Liver (tissue), 9 donors: ENCODE results near the gene RAD54L2. TPM values are rescaled to one million over a fixed set of nuclear protein-coding genes. Genes with fewer than 3 reads are reported as not detected.

Source experiments
- DNase-seq: peaks from one replicate; pipeline ENCODE4 v3.0.0-alpha.2; 2017; ENCODE audit warnings: low spot score
- H3K27ac ChIP-seq, 2 donors: one replicate each; pipeline ENCODE4 v1.7.0; 2013; ENCODE audit warnings: inconsistent platforms in 2 of 2, low read length in 2 of 2, control low read depth in 1 of 2, low read depth in 1 of 2, mild to moderate bottlenecking in 1 of 2
- H3K27me3 ChIP-seq, 4 donors: one replicate each; pipeline versions ENCODE4 v1.6.1 to v1.7.0; 2013; ENCODE audit warnings: low read length in 3 of 4, inconsistent platforms in 1 of 4, mild to moderate bottlenecking in 1 of 4, moderate library complexity in 1 of 4; ENCODE audit not compliant: control insufficient read depth in 4 of 4, insufficient read depth in 4 of 4
- H3K36me3 ChIP-seq, 4 donors: one replicate each; pipeline versions ENCODE4 v1.6.1 to v1.7.0; 2013; ENCODE audit warnings: low read length in 3 of 4, mild to moderate bottlenecking in 3 of 4, low read depth in 1 of 4, moderate library complexity in 1 of 4; ENCODE audit not compliant: control insufficient read depth in 4 of 4, insufficient read depth in 3 of 4
- H3K4me1 ChIP-seq, 4 donors: one replicate each; pipeline versions ENCODE4 v1.6.1 to v1.7.0; 2013; ENCODE audit warnings: low read length in 3 of 4, mild to moderate bottlenecking in 3 of 4, moderate library complexity in 1 of 4; ENCODE audit not compliant: control insufficient read depth in 4 of 4, insufficient read depth in 4 of 4
- H3K4me3 ChIP-seq, 3 donors: one replicate each; pipeline versions ENCODE4 v1.6.1 to v1.7.0; 2013; ENCODE audit warnings: low read length in 3 of 3, control low read depth in 1 of 3, low read depth in 1 of 3, mild to moderate bottlenecking in 1 of 3
- H3K9ac ChIP-seq, 2 donors: one replicate each; pipeline ENCODE4 v1.7.0; 2013; ENCODE audit warnings: low read length in 2 of 2, mild to moderate bottlenecking in 2 of 2, moderate library complexity in 2 of 2, control low read depth in 1 of 2, low read depth in 1 of 2
- H3K9me3 ChIP-seq, 4 donors: one replicate each; pipeline versions ENCODE4 v1.6.1 to v1.7.0; 2013; ENCODE audit warnings: low read length in 3 of 4; ENCODE audit not compliant: control insufficient read depth in 4 of 4
- ATF3 ChIP-seq: IDR thresholded peaks from 2 replicates; pipeline ENCODE4 v1.6.1; 2016; ENCODE audit warnings: antibody characterized with exemption
- EGR1 ChIP-seq, 2 donors: IDR thresholded peaks; 2 replicates each; pipeline ENCODE4 v1.6.1; 2016 to 2018; ENCODE audit warnings: antibody characterized with exemption in 2 of 2, low read depth in 2 of 2
- FOXA2 ChIP-seq: IDR thresholded peaks from 2 replicates; pipeline ENCODE4 v1.6.1; 2016; ENCODE audit warnings: antibody characterized with exemption
- GABPA ChIP-seq, 2 donors: IDR thresholded peaks in 1 of 2; conservative IDR thresholded peaks in 1 of 2; 2 replicates each; pipeline ENCODE4 v1.6.1; 2016; ENCODE audit warnings: antibody characterized with exemption in 2 of 2, mild to moderate bottlenecking in 1 of 2, moderate library complexity in 1 of 2
- HNF4A ChIP-seq, 2 donors: conservative IDR thresholded peaks; 2 replicates each; pipeline ENCODE4 v1.6.1; 2016; ENCODE audit warnings: antibody characterized with exemption in 2 of 2, mild to moderate bottlenecking in 2 of 2
- HNF4G ChIP-seq: IDR thresholded peaks from 2 replicates; pipeline ENCODE4 v1.6.1; 2016; ENCODE audit warnings: antibody characterized with exemption
- JUND ChIP-seq, 2 donors: IDR thresholded peaks; 2 replicates each; pipeline ENCODE4 v1.6.1; 2016; ENCODE audit warnings: antibody characterized with exemption in 2 of 2
- MAX ChIP-seq: IDR thresholded peaks from 2 replicates; pipeline ENCODE4 v1.6.1; 2016; ENCODE audit warnings: antibody characterized with exemption
- REST ChIP-seq: IDR thresholded peaks from 2 replicates; pipeline ENCODE4 v1.6.1; 2016; ENCODE audit warnings: antibody characterized with exemption, mild to moderate bottlenecking
- RXRA ChIP-seq, 2 donors: IDR thresholded peaks; 2 replicates each; pipeline ENCODE4 v1.6.1; 2017 to 2018; ENCODE audit warnings: antibody characterized with exemption in 2 of 2, mild to moderate bottlenecking in 1 of 2
- SP1 ChIP-seq: IDR thresholded peaks from 2 replicates; pipeline ENCODE4 v1.6.1; 2018; ENCODE audit warnings: antibody characterized with exemption, mild to moderate bottlenecking
- TAF1 ChIP-seq: conservative IDR thresholded peaks from 2 replicates; pipeline ENCODE4 v1.6.1; 2016; ENCODE audit warnings: antibody characterized with exemption, mild to moderate bottlenecking
- YY1 ChIP-seq: IDR thresholded peaks from 2 replicates; pipeline ENCODE4 v1.6.1; 2016; ENCODE audit warnings: antibody characterized with exemption, mild to moderate bottlenecking
- ZBTB33 ChIP-seq: IDR thresholded peaks from 2 replicates; pipeline ENCODE4 v1.6.1; 2016; ENCODE audit warnings: antibody characterized with exemption
- WGBS: extraction: QIAGEN DNeasy Blood & Tissue Kit; methylation state at CpG from one replicate; pipeline ENCODE4 v1.1.7; 2013; 5-methylcytosine and 5-hydroxymethylcytosine counted together
- polyA plus RNA-seq, 2 donors: library from polyadenylated mRNA; stranded (reverse) in 1 of 2; unstranded in 1 of 2; fragments of 200-250 nt in 1 of 2; fragments of >200 nt in 1 of 2; fragmentation: Nextera tagmentation in 1 of 2; extraction: Ambion mirVana in 1 of 2; gene quantifications; one replicate each; pipeline versions ENCODE4 v1.2.1 to v1.2.3, GENCODE V29; 2013 to 2015
- total RNA-seq, 2 donors: library from RNA; depleted of rRNA; stranded (reverse); fragments of >200 nt; gene quantifications; one replicate each; pipeline ENCODE4 v1.2.3, GENCODE V29; 2014
- donor health status: healthy.
- donor health status: healthy.
- donor health status: healthy.
- donor health status: healthy.
- donor health status: healthy.

RAD54L2 gene
- total and polyA plus RNA-seq, 4 donors, result 1.9 to 25.1 (median 8.0) TPM

- TF ChIP-seq YY1 (peak; percentile 34), JUND (IDR thresholded peaks at IDR 0.05) (no peak), ZBTB33 (no peak), HNF4A (conservative IDR thresholded peaks at IDR 0.05) (peak; percentile 16 to 39), RXRA (IDR thresholded peaks at IDR 0.05) (peak in 1 of 2 donors; percentile 48), EGR1 (IDR thresholded peaks at IDR 0.05; ENCODE audit: low read depth in 2 of 2) (no peak), REST (no peak)
- Histone ChIP-seq H3K9ac (no peak overlapping the region), H3K4me3 (no peak overlapping the region), H3K27ac (peak overlapping the region in 1 of 2 donors; percentile 9), H3K9me3 (no peaks in the 10 kb centered on the region), H3K27me3 (no peaks in the 10 kb centered on the region), H3K4me1 (peaks cover 7 to 24% (median 18%) of the 10 kb centered on the region in 4 donors), H3K36me3 (peaks cover 3 to 5% (median 4%) of the 10 kb centered on the region in 4 donors)
- 86% methylated on average over 3 of the region's 3 CpGs for WGBS
- no peak for DNase-seq
These were observed 5.7 kb downstream of the RAD54L2 start for GRCh38 chr3:51544011-51544775.

- TF ChIP-seq FOXA2, result no peak
- no peak for TF ChIP-seq HNF4G
- no peak for TF ChIP-seq EGR1 (IDR thresholded peaks at IDR 0.05; ENCODE audit: low read depth in 2 of 2)
- no peak for TF ChIP-seq ATF3
- TF ChIP-seq REST, result no peak
- TF ChIP-seq GABPA (IDR thresholded peaks at IDR 0.05 in 1 of 2, conservative IDR thresholded peaks at IDR 0.05 in 1 of 2), result no peak
- TF ChIP-seq JUND (IDR thresholded peaks at IDR 0.05), result no peak
- no peak for TF ChIP-seq MAX
- no peak for TF ChIP-seq YY1
- no peak for TF ChIP-seq TAF1
- no peak for TF ChIP-seq ZBTB33
- TF ChIP-seq SP1, result no peak
- no peak for TF ChIP-seq HNF4A (conservative IDR thresholded peaks at IDR 0.05)
- TF ChIP-seq RXRA (IDR thresholded peaks at IDR 0.05), result no peak
- H3K9me3 ChIP-seq, result no peaks in the 10 kb centered on the region
- peaks cover 3 to 6% (median 3%) of the 10 kb centered on the region in 4 donors for H3K36me3 ChIP-seq
- H3K27me3 ChIP-seq, result no peaks in the 10 kb centered on the region
- H3K4me3 ChIP-seq, result no peak overlapping the region
- H3K4me1 ChIP-seq, result peaks cover 4 to 17% (median 13%) of the 10 kb centered on the region in 4 donors
- H3K27ac ChIP-seq, result no peak overlapping the region
- no peak for DNase-seq
- H3K9ac ChIP-seq, result no peak overlapping the region
- 91% methylated on average over 6 of the region's 6 CpGs for WGBS
These were observed 8.8 kb downstream of the RAD54L2 start for GRCh38 chr3:51547274-51547673.
